B cell (primary cell): ENCODE results near the gene TAS2R14.

ENCODE experiments used
- CTCF ChIP-seq: fragments of 200-600 bp; IDR thresholded peaks from one replicate; pipeline ENCODE4 v1.8.0; 2022; ENCODE audit warnings: antibody characterized with exemption, mild to moderate bottlenecking
- EZH2 ChIP-seq: IDR thresholded peaks from 2 replicates; pipeline ENCODE4 v1.6.1; 2012; ENCODE audit warnings: borderline replicate concordance, low read depth, mild to moderate bottlenecking, moderate library complexity, low read length; ENCODE audit not compliant: insufficient read depth, poor library complexity, severe bottlenecking

DNA sequence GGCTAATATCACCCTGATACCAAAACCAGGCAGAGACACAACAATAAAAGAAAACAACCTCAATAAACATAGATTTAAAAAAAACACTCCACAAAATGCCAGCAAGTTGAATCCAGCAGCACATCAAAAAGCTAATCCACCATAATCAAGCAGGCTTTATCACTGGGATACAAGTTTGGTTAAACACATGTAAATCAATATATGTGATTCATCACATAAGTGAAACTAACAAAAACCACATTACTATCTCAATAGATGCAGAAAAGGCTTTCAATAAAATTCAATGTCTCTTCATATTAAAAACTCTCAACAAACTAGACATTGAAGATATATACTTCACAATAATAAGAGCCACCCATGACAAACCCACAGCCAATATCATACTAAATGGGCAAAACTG, 17.0 kb upstream of the TAS2R14 start:
- TF ChIP-seq CTCF = no peak
- no peak for TF ChIP-seq EZH2
